Heart left ventricle (tissue), 13 donors: ENCODE measurements around the gene JAG1.

Source experiments
- POLR2A ChIP-seq, 2 donors: fragments of 450-650 bp; IDR thresholded peaks; one replicate each; pipeline ENCODE4 v1.6.1; 2017; ENCODE audit warnings: antibody characterized with exemption in 2 of 2, mild to moderate bottlenecking in 2 of 2, moderate library complexity in 2 of 2
- TF ChIP-seq, protein P1 (sequence below), 12 donors: fragments of 200-600 bp; sonication (generic) in 4 of 12; IDR thresholded peaks; one replicate each; pipeline versions ENCODE4 v1.5.0 to v1.8.0; 2018 to 2022; ENCODE audit warnings: antibody characterized with exemption in 12 of 12, mild to moderate bottlenecking in 5 of 12
- donor health status: ischemic (EF 13 %, LVEDD 7.1; RV severe dilation, severe dysfunction).
- donor health status: DM: no; HTN: yes; CAD: no.
- donor health status: DM: no; HTN: no; CAD: no.
- donor health status: ischemic (EF 25% LVEDD 6.9; RV normal size, moderate dysfunction).
- donor health status: ischemic (EF 25% LVEDD 5.7; RV mildly dilated, moderate dysfunction).
- donor health status: ischemic (EF 35%, LVEDD 5.7; RV mildly dilated, moderate dysfunction).
- donor health status: nonischemic (EF 11% LVEDD 7.7; RV severe dilation, severe dysfunction).
- donor health status: DM: yes; HTN: yes; CAD: no.
- donor health status: PGD.
- donor health status: ischemic (EF 29% LVEDD 5.4; RV normal size, mild dysfunction).
- donor health status: nonischemic (EF 23%, LVEDD 6.1; RV moderate dilation, normal function).

DNA sequence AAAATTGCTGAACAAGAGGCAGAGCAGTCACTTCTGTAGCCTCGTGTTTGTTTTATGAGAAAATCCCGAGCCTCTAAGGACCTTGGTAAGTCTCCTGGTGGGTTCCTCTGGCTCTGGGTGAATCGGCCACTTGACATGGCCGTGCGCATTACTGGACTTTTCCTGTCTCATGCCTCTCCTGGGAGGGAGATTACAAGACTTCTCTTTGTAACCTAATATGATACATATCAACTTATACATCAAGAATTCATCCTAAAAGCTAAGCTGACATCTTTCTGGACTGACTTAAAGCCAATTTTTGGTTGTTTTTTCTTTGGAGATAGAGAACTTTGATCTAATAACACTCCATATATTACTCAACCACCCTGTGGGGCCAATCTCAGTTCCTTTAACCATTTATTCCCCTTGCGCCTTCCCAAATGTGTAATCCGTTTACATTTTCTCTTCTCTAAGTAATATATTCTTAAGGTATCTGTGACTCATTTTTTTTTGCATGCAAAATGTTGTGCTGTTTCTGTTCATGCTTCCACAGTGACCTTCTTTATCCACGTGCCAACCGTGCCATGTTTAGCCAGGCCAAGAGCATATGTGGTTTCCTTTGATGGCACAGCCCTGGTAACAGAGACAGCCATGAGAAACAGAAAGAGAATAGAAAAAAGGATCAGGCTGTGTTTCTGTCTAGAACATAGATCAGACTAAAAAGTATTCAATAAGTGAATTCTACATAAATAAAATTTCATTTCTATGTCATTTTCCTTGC is 47.5 kb upstream of the JAG1 start:
- TF ChIP-seq, protein P1, sequence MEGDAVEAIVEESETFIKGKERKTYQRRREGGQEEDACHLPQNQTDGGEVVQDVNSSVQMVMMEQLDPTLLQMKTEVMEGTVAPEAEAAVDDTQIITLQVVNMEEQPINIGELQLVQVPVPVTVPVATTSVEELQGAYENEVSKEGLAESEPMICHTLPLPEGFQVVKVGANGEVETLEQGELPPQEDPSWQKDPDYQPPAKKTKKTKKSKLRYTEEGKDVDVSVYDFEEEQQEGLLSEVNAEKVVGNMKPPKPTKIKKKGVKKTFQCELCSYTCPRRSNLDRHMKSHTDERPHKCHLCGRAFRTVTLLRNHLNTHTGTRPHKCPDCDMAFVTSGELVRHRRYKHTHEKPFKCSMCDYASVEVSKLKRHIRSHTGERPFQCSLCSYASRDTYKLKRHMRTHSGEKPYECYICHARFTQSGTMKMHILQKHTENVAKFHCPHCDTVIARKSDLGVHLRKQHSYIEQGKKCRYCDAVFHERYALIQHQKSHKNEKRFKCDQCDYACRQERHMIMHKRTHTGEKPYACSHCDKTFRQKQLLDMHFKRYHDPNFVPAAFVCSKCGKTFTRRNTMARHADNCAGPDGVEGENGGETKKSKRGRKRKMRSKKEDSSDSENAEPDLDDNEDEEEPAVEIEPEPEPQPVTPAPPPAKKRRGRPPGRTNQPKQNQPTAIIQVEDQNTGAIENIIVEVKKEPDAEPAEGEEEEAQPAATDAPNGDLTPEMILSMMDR (IDR thresholded peaks at IDR 0.05): no peak
- TF ChIP-seq POLR2A (IDR thresholded peaks at IDR 0.05): no peak
